ENCODE results near the gene RGS21.

- no peak for TF ChIP-seq CTCF (IDR thresholded peaks at IDR 0.05)
- TF ChIP-seq POLR2A (IDR thresholded peaks at IDR 0.05) = no peak
These were observed 26.1 kb downstream of the RGS21 start for GRCh38 chr1:192342842-192343241.

Data from right lobe of liver (tissue), 4 donors.